ENCODE measurements around the gene ZNF302.

DNA sequence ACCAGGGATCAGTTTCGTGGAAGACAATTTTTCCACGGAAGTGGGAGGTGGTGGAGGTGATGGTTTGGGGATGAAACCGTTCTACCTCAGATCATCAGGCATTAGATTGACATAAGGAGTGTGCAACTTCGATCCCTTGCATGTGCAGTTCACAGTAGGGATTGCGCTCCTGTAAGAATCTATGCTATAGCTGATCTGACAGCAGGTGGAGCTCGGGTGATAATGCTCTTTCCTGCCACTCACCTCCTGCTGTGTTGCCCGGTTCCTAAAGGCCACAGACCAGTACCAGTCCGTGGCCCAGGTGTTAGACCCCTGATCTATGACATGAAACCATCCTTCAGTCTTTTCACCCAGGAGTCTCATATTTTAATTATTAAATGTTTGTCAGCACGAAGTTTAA lies 4.0 kb downstream of the ZNF302 start:
- TF ChIP-seq, protein P1, sequence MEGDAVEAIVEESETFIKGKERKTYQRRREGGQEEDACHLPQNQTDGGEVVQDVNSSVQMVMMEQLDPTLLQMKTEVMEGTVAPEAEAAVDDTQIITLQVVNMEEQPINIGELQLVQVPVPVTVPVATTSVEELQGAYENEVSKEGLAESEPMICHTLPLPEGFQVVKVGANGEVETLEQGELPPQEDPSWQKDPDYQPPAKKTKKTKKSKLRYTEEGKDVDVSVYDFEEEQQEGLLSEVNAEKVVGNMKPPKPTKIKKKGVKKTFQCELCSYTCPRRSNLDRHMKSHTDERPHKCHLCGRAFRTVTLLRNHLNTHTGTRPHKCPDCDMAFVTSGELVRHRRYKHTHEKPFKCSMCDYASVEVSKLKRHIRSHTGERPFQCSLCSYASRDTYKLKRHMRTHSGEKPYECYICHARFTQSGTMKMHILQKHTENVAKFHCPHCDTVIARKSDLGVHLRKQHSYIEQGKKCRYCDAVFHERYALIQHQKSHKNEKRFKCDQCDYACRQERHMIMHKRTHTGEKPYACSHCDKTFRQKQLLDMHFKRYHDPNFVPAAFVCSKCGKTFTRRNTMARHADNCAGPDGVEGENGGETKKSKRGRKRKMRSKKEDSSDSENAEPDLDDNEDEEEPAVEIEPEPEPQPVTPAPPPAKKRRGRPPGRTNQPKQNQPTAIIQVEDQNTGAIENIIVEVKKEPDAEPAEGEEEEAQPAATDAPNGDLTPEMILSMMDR (IDR thresholded peaks at IDR 0.05): no peak
- no peak for TF ChIP-seq RFX5 (IDR thresholded peaks at IDR 0.05; ENCODE audit: low read length)
- TF ChIP-seq, protein P2, sequence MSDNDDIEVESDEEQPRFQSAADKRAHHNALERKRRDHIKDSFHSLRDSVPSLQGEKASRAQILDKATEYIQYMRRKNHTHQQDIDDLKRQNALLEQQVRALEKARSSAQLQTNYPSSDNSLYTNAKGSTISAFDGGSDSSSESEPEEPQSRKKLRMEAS (IDR thresholded peaks at IDR 0.05; ENCODE audit: low read depth): no peak
- TF ChIP-seq TCF12 (IDR thresholded peaks at IDR 0.05): no peak
- no peak for TF ChIP-seq FOXM1 (IDR thresholded peaks at IDR 0.05; ENCODE audit: low read depth)
- TF ChIP-seq JUND (IDR thresholded peaks at IDR 0.05): no peak
- TF ChIP-seq POLR2AphosphoS5 (IDR thresholded peaks at IDR 0.05; ENCODE audit: low read depth, low read length): no peak
- TF ChIP-seq GABPA (IDR thresholded peaks at IDR 0.05; ENCODE audit: low read depth): no peak
- TF ChIP-seq USF2 (IDR thresholded peaks at IDR 0.05; ENCODE audit: borderline replicate concordance, low read depth, low read length): no peak
- no peak for TF ChIP-seq REST (IDR thresholded peaks at IDR 0.05; ENCODE audit: low read depth, low read length)
- no peak for TF ChIP-seq NRF1 (IDR thresholded peaks at IDR 0.05; ENCODE audit: low read depth, low read length)
- TF ChIP-seq SMC3 (IDR thresholded peaks at IDR 0.05; ENCODE audit: low read depth, low read length): no peak
